Measurements from ENCODE around the gene ISLR2. TPM values are rescaled to one million over a fixed set of nuclear protein-coding genes. Genes with fewer than 3 reads are reported as not detected.

The ISLR2 gene
- total RNA-seq, 2 donors from 2014 or later, result not detected

DNA sequence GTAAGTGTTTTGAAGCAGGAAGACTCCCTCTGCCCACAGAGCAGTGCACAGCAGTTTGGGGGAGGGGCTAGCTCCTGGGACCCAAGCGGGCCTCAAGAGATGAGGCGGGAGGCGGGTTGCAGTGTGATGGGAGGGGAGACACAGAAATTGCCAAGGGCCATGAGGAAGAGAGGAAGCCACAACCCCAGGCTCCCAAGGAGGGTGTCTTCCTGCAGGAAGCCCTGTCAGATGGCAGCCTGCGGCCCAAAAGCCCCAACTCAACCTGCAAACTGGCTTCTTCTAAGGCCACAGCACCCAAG lies 7.3 kb upstream of the ISLR2 start:
- TF ChIP-seq, protein P1, sequence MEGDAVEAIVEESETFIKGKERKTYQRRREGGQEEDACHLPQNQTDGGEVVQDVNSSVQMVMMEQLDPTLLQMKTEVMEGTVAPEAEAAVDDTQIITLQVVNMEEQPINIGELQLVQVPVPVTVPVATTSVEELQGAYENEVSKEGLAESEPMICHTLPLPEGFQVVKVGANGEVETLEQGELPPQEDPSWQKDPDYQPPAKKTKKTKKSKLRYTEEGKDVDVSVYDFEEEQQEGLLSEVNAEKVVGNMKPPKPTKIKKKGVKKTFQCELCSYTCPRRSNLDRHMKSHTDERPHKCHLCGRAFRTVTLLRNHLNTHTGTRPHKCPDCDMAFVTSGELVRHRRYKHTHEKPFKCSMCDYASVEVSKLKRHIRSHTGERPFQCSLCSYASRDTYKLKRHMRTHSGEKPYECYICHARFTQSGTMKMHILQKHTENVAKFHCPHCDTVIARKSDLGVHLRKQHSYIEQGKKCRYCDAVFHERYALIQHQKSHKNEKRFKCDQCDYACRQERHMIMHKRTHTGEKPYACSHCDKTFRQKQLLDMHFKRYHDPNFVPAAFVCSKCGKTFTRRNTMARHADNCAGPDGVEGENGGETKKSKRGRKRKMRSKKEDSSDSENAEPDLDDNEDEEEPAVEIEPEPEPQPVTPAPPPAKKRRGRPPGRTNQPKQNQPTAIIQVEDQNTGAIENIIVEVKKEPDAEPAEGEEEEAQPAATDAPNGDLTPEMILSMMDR (IDR thresholded peaks at IDR 0.05), result no peak
- DNase-seq (ENCODE audit: low spot score), result no peak
- ATAC-seq (ENCODE audit: insufficient number of reproducible peaks, low FRiP score, low read depth), result no peak
- Histone ChIP-seq H3K4me3 (no peak overlapping the region), H3K27me3 (replicated peaks; ENCODE audit: insufficient read depth) (peaks cover 14% of the 10 kb centered on the region), H3K36me3 (no peaks in the 10 kb centered on the region), H3K27ac (no peak overlapping the region), H3K9me3 (no peaks in the 10 kb centered on the region), H3K4me1 (ENCODE audit: control insufficient read depth in 1 of 2, low read depth in 2 of 2) (peaks cover 3 to 10% of the 10 kb centered on the region in 2 donors)

DNA sequence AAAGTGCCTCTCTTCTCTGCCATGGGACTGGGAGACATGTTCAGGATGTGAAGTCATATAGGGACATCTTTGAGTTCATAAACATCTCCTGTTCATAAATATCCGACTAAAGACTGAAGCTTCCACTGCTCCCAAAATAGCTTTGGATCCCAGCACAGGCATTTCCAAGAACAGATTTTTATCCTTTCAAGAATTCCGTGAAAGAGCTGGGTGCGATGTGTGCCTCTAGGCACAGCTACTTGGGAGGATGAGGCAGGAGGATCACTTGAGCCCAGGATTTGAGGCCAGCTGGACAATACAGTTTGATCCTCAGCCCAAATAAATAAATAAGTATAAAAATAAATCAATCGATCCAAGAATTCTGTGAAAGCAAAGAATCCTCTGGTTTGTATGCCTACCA lies 6.7 kb upstream of the ISLR2 start:
- TF ChIP-seq, protein P1 (IDR thresholded peaks at IDR 0.05), result no peak

DNA sequence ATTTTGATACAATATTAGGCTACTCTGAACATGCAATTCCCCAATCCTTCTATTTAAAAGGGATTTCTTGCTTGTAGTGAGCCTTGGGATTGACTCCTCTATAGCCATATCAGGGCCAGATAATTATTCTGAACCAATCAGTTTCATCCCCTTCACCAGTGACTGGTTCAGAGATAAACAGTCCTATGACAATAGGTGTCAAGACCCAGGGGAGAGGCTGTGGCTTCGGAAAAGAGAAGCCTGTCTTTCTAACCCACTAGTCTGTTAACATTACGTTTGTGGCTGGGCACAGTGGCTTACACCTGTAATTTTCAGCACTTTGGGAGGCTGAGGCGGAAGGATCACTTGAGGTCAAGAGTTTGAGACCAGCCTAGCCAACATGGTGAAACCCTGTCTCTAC lies 6.2 kb upstream of the ISLR2 start:
- Histone ChIP-seq H3K9me3 (no peaks in the 10 kb centered on the region), H3K4me1 (ENCODE audit: control insufficient read depth in 1 of 2, low read depth in 2 of 2) (peaks cover 7 to 20% of the 10 kb centered on the region in 2 donors), H3K4me3 (no peak overlapping the region), H3K27me3 (replicated peaks; ENCODE audit: insufficient read depth) (peaks cover 25% of the 10 kb centered on the region), H3K36me3 (no peaks in the 10 kb centered on the region), H3K27ac (no peak overlapping the region)
- TF ChIP-seq, protein P1 (IDR thresholded peaks at IDR 0.05), result no peak
- ATAC-seq (ENCODE audit: insufficient number of reproducible peaks, low FRiP score, low read depth), result no peak
- DNase-seq (ENCODE audit: low spot score), result no peak

More for the DNA sequence above, 6.7 kb upstream of the ISLR2 start:
- ATAC-seq (ENCODE audit: insufficient number of reproducible peaks, low FRiP score, low read depth) (no peak), DNase-seq (ENCODE audit: low spot score) (no peak)
- no peak overlapping the region for H3K4me3 ChIP-seq
- no peaks in the 10 kb centered on the region for H3K9me3 ChIP-seq
- no peak overlapping the region for H3K27ac ChIP-seq
- H3K4me1 ChIP-seq (ENCODE audit: control insufficient read depth in 1 of 2, low read depth in 2 of 2), result peaks cover 7 to 16% of the 10 kb centered on the region in 2 donors
- H3K36me3 ChIP-seq, result no peaks in the 10 kb centered on the region
- peaks cover 19% of the 10 kb centered on the region for H3K27me3 ChIP-seq (replicated peaks; ENCODE audit: insufficient read depth)

DNA sequence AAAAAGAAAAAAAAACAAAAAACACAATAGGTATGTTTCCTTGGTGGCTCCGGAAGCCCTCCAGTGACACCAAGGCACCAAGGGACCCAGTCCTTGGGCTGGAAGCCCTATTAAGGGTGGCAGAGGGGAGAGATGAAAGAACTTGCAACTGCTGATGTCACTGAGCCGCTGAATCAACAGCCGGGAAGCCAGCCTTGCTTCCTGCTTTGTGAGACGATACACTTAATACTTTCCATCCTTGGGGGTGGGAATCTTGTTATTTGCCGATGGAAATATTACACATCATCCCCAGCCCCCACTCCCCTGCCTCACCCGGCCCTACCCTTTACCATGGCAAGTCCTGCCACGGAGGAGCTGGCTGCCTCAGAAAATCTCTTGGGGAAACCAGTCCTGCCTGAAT lies 5.6 kb upstream of the ISLR2 start:
- peaks cover 27% of the 10 kb centered on the region for H3K27me3 ChIP-seq (replicated peaks; ENCODE audit: insufficient read depth)
- no peaks in the 10 kb centered on the region for H3K9me3 ChIP-seq
- H3K4me1 ChIP-seq (ENCODE audit: control insufficient read depth in 1 of 2, low read depth in 2 of 2), result peaks cover 13 to 26% of the 10 kb centered on the region in 2 donors
- TF ChIP-seq, protein P1 (IDR thresholded peaks at IDR 0.05), result no peak
- no peak for DNase-seq (ENCODE audit: low spot score)
- H3K27ac ChIP-seq, result no peak overlapping the region
- ATAC-seq (ENCODE audit: insufficient number of reproducible peaks, low FRiP score, low read depth), result no peak
- no peaks in the 10 kb centered on the region for H3K36me3 ChIP-seq
- no peak overlapping the region for H3K4me3 ChIP-seq

DNA sequence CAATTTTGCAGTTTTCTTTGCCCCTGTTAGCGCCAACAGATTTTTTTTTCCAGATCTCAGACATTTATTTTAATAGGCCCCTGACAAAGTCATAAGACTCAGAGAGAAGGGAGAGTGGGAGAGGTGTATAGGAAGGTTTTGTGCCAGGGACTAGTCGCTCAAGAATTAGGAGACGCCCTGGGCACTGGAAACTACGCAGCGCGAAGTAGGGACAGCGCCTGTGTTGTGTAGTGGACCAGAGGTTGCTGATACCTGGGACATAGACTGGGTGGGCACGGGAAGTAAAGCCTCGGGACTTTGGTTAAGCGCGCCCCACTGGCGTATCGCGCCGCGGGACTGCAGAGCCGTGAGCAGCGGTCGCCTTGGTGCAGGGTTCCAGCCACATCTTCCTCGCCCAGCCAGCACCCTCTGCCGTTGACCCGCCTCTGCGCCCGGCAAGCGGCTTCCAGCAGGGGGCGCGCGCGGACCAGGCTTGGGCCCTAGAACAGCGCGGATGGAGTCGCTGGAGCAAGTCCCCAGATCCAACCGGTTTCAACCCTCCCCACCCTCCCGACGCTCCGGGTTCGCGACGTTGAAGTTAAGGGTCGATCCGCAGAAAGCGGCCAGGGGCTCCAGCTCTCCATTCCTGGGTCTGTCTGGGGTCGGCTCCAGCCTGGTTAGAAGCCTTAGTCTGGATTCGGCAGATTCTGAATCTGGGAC lies 3.0 kb upstream of the ISLR2 start:
- peak; percentile 61 for DNase-seq (ENCODE audit: low spot score)
- peak overlapping the region; percentile 65 for H3K4me3 ChIP-seq
- peaks cover 18 to 33% of the 10 kb centered on the region in 2 donors for H3K4me1 ChIP-seq (ENCODE audit: control insufficient read depth in 1 of 2, low read depth in 2 of 2)
- peaks cover 34% of the 10 kb centered on the region for H3K27me3 ChIP-seq (replicated peaks; ENCODE audit: insufficient read depth)
- TF ChIP-seq, protein P1 (IDR thresholded peaks at IDR 0.05), result peak; percentile 98
- H3K9me3 ChIP-seq, result no peaks in the 10 kb centered on the region
- H3K27ac ChIP-seq, result no peak overlapping the region
- no peaks in the 10 kb centered on the region for H3K36me3 ChIP-seq
- peak; percentile 76 for ATAC-seq (ENCODE audit: insufficient number of reproducible peaks, low FRiP score, low read depth)
